ENCODE measurements around the gene PPP3R2.
"Not testable (repeated sequence)": the region's sequence is repeated elsewhere in the genome, so short reads cannot be mapped to it uniquely, and the experiment has no call there.

The PPP3R2 gene

DNA sequence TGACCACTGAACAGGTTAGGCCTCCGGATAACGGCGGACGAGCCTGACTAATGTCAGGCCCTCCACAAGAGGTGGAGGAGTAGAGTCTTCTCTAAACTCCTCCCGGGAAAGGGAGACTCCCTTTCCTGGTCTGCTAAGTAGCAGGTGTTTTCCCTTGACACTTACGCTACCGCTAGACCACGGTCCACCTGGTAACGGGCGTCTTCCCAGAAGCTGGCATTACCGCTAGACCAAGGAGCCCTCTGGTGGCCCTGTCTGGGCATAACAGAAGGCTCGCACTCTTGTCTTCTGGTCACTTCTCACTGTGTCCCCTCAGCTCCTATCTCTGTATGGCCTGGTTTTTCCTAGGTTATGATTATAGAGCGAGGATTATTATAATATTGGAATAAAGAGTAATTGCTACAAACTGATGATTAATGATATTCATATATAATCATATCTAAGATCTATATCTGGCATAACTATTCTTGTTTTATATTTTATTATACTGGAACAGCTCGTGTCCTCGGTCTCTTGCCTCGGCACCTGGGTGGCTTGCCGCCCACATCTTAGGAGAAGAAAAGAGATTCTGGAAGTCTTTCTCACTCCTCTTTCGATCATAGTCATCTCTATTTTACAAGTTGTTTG lies 45.2 kb downstream of the PPP3R2 start:
- H2AFZ ChIP-seq (ENCODE audit: low read length); H3K4me3 ChIP-seq (ENCODE audit: low read length, poor library complexity, severe bottlenecking); H3K9me3 ChIP-seq (ENCODE audit: insufficient read depth, low read depth, low read length); H3F3A ChIP-seq (ENCODE audit: low read depth); H3K79me2 ChIP-seq (ENCODE audit: insufficient read depth, low read length); H3K9ac ChIP-seq (ENCODE audit: low read depth, low read length, poor library complexity, severe bottlenecking); H3K4me1 ChIP-seq (ENCODE audit: insufficient read depth, low read length, poor library complexity, severe bottlenecking); H3K27me3 ChIP-seq (ENCODE audit: insufficient read depth, low read length, poor library complexity, severe bottlenecking); H3K4me2 ChIP-seq (ENCODE audit: low read depth, low read length, poor library complexity, severe bottlenecking); H4K20me1 ChIP-seq (ENCODE audit: insufficient read depth, low read length, poor library complexity, severe bottlenecking); H3K9me2 ChIP-seq (replicated peaks; ENCODE audit: low read depth, low read length): not testable (repeated sequence)
- peaks cover 88% of the 10 kb centered on the region; the same call in 1 of the 2 replicates for H3K36me3 ChIP-seq (ENCODE audit: insufficient read depth, low read length)
- TF ChIP-seq, protein P1, sequence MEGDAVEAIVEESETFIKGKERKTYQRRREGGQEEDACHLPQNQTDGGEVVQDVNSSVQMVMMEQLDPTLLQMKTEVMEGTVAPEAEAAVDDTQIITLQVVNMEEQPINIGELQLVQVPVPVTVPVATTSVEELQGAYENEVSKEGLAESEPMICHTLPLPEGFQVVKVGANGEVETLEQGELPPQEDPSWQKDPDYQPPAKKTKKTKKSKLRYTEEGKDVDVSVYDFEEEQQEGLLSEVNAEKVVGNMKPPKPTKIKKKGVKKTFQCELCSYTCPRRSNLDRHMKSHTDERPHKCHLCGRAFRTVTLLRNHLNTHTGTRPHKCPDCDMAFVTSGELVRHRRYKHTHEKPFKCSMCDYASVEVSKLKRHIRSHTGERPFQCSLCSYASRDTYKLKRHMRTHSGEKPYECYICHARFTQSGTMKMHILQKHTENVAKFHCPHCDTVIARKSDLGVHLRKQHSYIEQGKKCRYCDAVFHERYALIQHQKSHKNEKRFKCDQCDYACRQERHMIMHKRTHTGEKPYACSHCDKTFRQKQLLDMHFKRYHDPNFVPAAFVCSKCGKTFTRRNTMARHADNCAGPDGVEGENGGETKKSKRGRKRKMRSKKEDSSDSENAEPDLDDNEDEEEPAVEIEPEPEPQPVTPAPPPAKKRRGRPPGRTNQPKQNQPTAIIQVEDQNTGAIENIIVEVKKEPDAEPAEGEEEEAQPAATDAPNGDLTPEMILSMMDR (conservative IDR thresholded peaks at IDR 0.05; ENCODE audit: low read length) = peak; percentile 13; the same call in 1 of the 2 replicates

DNA sequence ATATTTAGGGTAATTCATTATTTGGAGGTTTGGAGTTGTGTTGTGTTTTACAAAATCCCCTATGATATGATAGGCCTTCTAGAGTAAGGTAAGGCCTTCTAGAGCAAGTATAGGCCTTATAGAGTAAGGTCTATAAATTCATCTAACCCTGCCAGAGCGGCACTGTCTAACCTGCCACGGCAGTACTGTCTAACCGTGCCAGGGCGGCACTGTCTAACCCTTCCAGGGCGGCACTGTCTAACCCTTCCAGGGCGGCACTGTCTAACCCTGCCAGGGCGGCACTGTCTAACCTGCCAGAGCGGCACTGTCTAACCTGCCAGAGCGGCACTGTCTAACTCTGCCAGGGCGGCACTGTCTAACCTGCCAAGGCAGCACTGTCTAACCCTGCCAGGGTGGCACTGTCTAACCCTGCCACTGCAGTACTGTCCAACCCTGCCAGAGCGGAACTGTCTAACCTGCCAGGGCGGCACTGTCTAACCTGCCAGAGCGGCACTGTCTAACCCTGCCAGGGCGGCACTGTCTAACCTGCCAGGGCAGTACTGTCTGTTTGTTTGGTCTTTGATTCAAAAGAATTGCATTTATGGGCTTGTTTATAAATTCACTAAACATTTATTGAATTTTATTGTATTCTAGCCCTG lies 51.6 kb downstream of the PPP3R2 start:
- H3K27me3 ChIP-seq (ENCODE audit: insufficient read depth, low read length, poor library complexity, severe bottlenecking) = no peaks in the 10 kb centered on the region
- no peaks in the 10 kb centered on the region for H3F3A ChIP-seq (ENCODE audit: low read depth)
- H3K9me3 ChIP-seq (ENCODE audit: insufficient read depth, low read depth, low read length) = no peaks in the 10 kb centered on the region
- TF ChIP-seq EZH2phosphoT487 (IDR thresholded peaks at IDR 0.05; ENCODE audit: borderline replicate concordance) = no peak
- TF ChIP-seq, protein P1 (conservative IDR thresholded peaks at IDR 0.05; ENCODE audit: low read length) = no peak
- H4K20me1 ChIP-seq (ENCODE audit: insufficient read depth, low read length, poor library complexity, severe bottlenecking) = peaks cover 17% of the 10 kb centered on the region
- H3K9me2 ChIP-seq (replicated peaks; ENCODE audit: low read depth, low read length) = no peaks in the 10 kb centered on the region
- H3K4me3 ChIP-seq (ENCODE audit: low read length, poor library complexity, severe bottlenecking) = no peak overlapping the region
- peaks cover 50% of the 10 kb centered on the region; the same call in 1 of the 2 replicates for H3K36me3 ChIP-seq (ENCODE audit: insufficient read depth, low read length)
- peaks cover 3% of the 10 kb centered on the region; the same call in 1 of the 2 replicates for H3K79me2 ChIP-seq (ENCODE audit: insufficient read depth, low read length)
- H3K4me2 ChIP-seq (ENCODE audit: low read depth, low read length, poor library complexity, severe bottlenecking) = no peak overlapping the region
- H3K4me1 ChIP-seq (ENCODE audit: insufficient read depth, low read length, poor library complexity, severe bottlenecking) = peaks cover 1% of the 10 kb centered on the region
- no peak overlapping the region for H2AFZ ChIP-seq (ENCODE audit: low read length)
- no peak overlapping the region for H3K9ac ChIP-seq (ENCODE audit: low read depth, low read length, poor library complexity, severe bottlenecking)

Measured in Loucy (cell line).